GM12892 (cell line): ENCODE data around the gene MYO10.

Source experiments
- POLR2A ChIP-seq: IDR thresholded peaks from 2 replicates; pipeline ENCODE4 v1.6.1; 2011; ENCODE audit warnings: low read depth, low read length, control low read depth
- POLR2AphosphoS5 ChIP-seq: IDR thresholded peaks from 2 replicates; pipeline ENCODE4 v1.6.1; 2011; ENCODE audit warnings: low read depth, low read length, control low read depth

GRCh38 chr5:16810208-16810854 lies 125.8 kb downstream of the MYO10 start:
- TF ChIP-seq POLR2AphosphoS5 (no peak), POLR2A (no peak)
